OCI-LY7 (cell line): ENCODE data around the gene LPP.

Source experiments
- EZH2phosphoT487 ChIP-seq: fragments of 200-600 bp; sonication (generic); IDR thresholded peaks from 2 replicates; pipeline ENCODE4 v1.6.1; 2018; ENCODE audit warnings: low read depth, borderline replicate concordance, mild to moderate bottlenecking, mixed run types, antibody characterized with exemption, low read length, moderate library complexity, mixed read lengths
- TF ChIP-seq, protein P1 (sequence below): fragments of 200-600 bp; sonication (generic); conservative IDR thresholded peaks from 2 replicates; pipeline ENCODE4 v1.5.1; 2014; ENCODE audit warnings: mild to moderate bottlenecking, antibody characterized with exemption, low read length, moderate library complexity, mixed read lengths

DNA sequence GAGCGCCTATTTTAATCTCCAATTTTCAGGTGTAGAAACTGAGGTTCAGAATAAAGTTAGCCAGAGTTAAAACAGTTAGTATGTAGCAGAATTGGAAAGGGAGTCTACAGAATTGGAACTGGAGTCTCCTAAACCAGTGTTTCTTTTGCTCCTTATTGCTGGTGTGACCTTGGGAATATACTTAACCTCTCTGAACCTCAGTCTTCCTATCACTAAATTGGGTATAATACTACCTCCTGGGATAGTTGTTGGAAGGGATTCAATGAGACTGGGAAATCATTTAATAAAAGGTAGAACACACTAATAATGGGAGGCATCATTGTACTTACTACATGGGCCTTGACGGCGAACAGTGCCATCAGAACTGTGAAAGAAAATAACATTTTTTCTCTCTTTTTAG, 55.1 kb downstream of the LPP start:
- TF ChIP-seq, protein P1, sequence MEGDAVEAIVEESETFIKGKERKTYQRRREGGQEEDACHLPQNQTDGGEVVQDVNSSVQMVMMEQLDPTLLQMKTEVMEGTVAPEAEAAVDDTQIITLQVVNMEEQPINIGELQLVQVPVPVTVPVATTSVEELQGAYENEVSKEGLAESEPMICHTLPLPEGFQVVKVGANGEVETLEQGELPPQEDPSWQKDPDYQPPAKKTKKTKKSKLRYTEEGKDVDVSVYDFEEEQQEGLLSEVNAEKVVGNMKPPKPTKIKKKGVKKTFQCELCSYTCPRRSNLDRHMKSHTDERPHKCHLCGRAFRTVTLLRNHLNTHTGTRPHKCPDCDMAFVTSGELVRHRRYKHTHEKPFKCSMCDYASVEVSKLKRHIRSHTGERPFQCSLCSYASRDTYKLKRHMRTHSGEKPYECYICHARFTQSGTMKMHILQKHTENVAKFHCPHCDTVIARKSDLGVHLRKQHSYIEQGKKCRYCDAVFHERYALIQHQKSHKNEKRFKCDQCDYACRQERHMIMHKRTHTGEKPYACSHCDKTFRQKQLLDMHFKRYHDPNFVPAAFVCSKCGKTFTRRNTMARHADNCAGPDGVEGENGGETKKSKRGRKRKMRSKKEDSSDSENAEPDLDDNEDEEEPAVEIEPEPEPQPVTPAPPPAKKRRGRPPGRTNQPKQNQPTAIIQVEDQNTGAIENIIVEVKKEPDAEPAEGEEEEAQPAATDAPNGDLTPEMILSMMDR: no peak
- no peak for TF ChIP-seq EZH2phosphoT487
